BJ (cell line): Measurements from ENCODE around the gene SMIM36. TPM values are rescaled to one million over a fixed set of nuclear protein-coding genes. Genes with fewer than 3 reads are reported as not detected.
"Not testable (repeated sequence)": the region's sequence is repeated elsewhere in the genome, so short reads cannot be mapped to it uniquely, and the experiment has no call there.

Source experiments
- CTCF ChIA-PET: fragments of 350-600 bp; formaldehyde crosslinking; extraction: SDS; loops from one replicate; lab custom pipeline; 2021; ENCODE audit warnings: antibody characterized with exemption, inconsistent platforms; lab: Yijun Ruan, JAX
- POLR2A ChIA-PET: fragments of 300-600 bp; sonication (Branson Sonifier 250); formaldehyde crosslinking; extraction: SDS; loops from one replicate; lab custom pipeline; 2021; ENCODE audit warnings: antibody characterized with exemption; lab: Charles Lee
- DNase-seq: peaks from one replicate; pipeline ENCODE4 v3.0.0-alpha.2; 2011; ENCODE audit warnings: low read depth
- H3K27me3 ChIP-seq: 2 replicates; pipeline ENCODE4 v1.6.0; 2011; ENCODE audit warnings: low read length; ENCODE audit not compliant: control insufficient read depth, insufficient read depth
- H3K36me3 ChIP-seq: 2 replicates; pipeline ENCODE4 v1.5.1; 2011; ENCODE audit warnings: low read length; ENCODE audit not compliant: control insufficient read depth, insufficient read depth
- H3K4me3 ChIP-seq: 2 replicates; pipeline ENCODE4 v1.5.1; 2011; ENCODE audit warnings: low read depth, mild to moderate bottlenecking, control low read depth, low read length
- CTCF ChIP-seq: IDR thresholded peaks from 2 replicates; pipeline ENCODE4 v1.5.1; 2011; ENCODE audit warnings: low read depth, mild to moderate bottlenecking, control low read depth, inconsistent platforms, low read length, moderate library complexity; ENCODE audit not compliant: insufficient read depth
- polyA plus RNA-seq: library from polyadenylated mRNA; depleted of rRNA; stranded (reverse); fragments of >200 nt; gene quantifications from 2 replicates; pipeline ENCODE4 v1.2.3, GENCODE V29; 2011

Gene SMIM36
- polyA plus RNA-seq, 1 experiment, result not detected

DNA sequence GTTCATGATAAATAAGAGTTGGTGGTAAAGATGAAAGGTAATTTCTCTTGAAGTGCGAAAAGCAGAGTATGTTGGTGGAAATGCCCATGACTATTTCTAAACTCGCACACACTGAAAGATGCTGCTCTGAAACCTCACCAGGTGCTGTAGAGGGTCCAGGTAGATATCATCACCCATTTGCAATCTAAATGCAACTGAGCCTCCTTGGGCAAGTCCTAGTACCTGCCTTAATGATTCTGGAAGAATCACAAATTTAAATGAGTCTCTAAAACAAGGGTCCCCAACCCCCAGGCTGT is 83.7 kb downstream of the SMIM36 start:
- DNase-seq, result no peak
- Histone ChIP-seq H3K36me3 (no peaks in the 10 kb centered on the region), H3K4me3 (no peak overlapping the region), H3K27me3 (peaks cover 2% of the 10 kb centered on the region; the same call in 1 of the 2 replicates)
- TF ChIP-seq CTCF, result no peak
- ChIA-PET CTCF (no interaction called here), POLR2A (no interaction called here)

GRCh38 chr17:55426851-55427586 is 84.2 kb downstream of the SMIM36 start:
- no peak for DNase-seq
- H3K27me3 ChIP-seq, result peaks cover 2% of the 10 kb centered on the region; the same call in 1 of the 2 replicates
- CTCF ChIA-PET, result no interaction called here
- H3K36me3 ChIP-seq, result no peaks in the 10 kb centered on the region
- POLR2A ChIA-PET, result no interaction called here
- TF ChIP-seq CTCF, result no peak
- H3K4me3 ChIP-seq, result no peak overlapping the region

DNA sequence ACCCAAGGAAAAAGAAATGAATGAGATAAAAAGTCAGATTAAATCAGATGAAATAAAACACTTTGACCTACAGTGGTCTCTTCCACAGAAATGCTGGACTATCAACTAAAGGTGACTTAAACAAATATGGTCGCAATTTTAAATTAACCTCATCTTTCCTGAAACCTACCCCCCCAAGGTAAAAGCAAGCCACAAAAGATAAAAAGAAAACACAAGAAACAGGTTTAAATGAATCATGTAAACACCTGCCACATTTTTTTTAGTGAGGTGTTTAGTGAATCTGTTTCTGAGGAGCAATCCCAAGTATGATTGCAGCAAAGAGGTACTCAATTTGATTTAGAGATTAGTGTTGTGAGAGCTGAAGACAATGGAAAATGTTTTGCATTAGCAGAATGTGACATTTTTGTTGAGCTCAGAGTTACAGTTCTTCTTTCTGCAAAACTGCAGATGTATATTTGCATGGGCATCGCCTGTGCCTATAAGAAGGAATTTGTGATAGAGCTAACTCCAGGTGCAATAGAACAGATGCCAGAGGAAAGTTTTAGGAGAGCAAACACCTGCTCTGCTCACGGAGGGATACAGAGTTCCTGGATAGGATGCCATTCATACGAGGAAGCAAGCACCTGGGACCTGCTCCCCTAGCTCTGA is 86.2 kb downstream of the SMIM36 start:
- ChIA-PET CTCF (interaction anchor here (0.9 kb wide), 1 partner anchor 89 kb away, joined by 3 read pairs; no protein-coding TSS in a partner anchor), POLR2A (no interaction called here)
- Histone ChIP-seq H3K4me3 (no peak overlapping the region), H3K36me3 (no peaks in the 10 kb centered on the region), H3K27me3 (peaks cover 2% of the 10 kb centered on the region; the same call in 1 of the 2 replicates)
- no peak for DNase-seq
- no peak for TF ChIP-seq CTCF

- POLR2A ChIA-PET, result no interaction called here
- Histone ChIP-seq H3K4me3 (no peak overlapping the region), H3K36me3 (no peaks in the 10 kb centered on the region), H3K27me3 (peaks cover 2% of the 10 kb centered on the region; the same call in 1 of the 2 replicates)
- CTCF ChIA-PET, result interaction anchor here (0.7 kb wide), 1 partner anchor 31 kb away, joined by 3 read pairs; no protein-coding TSS in a partner anchor
- no peak for TF ChIP-seq CTCF
- DNase-seq, result no peak
Observed at GRCh38 chr17:55423535-55423934, 87.7 kb downstream of the SMIM36 start.

- DNase-seq, POLR2A ChIA-PET, H3K27me3 ChIP-seq, H3K36me3 ChIP-seq, H3K4me3 ChIP-seq: not testable (repeated sequence)
- CTCF ChIA-PET, result interaction anchor here (0.7 kb wide), 1 partner anchor 32 kb away, joined by 3 read pairs; no protein-coding TSS in a partner anchor
Observed at GRCh38 chr17:55422828-55423164, 88.5 kb downstream of the SMIM36 start.
